Stimulated activated CD8-positive, alpha-beta memory T cell treated with anti-CD3 and anti-CD28 coated beads, Interleukin-15, amount 100 ng/mL, for 24 hours (primary cell): ENCODE results near the gene SLC16A6.
"Not testable (repeated sequence)": the region's sequence is repeated elsewhere in the genome, so short reads cannot be mapped to it uniquely, and the experiment has no call there.

Experiments
- DNase-seq: peaks from one replicate; pipeline ENCODE4 v3.0.0-alpha.2; 2020; ENCODE audit warnings: low read depth

SLC16A6 gene

DNA sequence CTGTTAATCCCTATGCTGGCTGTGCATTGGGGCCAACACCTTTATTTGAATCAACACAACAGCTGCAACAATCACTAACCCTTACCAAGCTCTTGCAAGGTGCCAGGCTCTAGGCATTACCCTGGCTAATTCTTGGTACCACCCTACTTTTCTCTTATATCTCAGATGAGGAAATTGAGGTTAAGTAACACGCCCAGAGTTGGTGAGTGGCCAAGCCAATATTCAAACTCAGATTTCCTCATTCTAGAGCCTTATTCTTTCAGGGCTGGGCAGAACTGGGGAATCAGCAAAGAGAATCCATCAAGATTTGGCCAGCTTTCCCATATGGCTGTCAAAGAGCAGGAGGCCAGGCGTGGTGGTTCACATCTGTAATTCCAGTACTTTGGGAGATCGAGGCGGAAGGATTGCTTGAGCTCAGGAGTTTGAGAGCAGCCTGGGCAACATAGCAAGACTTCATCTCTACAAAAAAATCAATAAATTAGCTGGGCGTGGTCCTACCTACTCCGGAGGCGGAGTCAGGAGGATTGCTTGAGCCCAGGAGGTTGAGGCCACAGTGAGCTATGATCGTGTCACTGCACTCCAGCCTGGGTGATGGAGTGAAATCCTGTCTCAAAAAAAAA, 24.1 kb upstream of the SLC16A6 start:
- no peak for DNase-seq

GRCh38 chr17:68310152-68310551, 19.2 kb upstream of the SLC16A6 start:
- DNase-seq: no peak

- DNase-seq: not testable (repeated sequence)
Observed at GRCh38 chr17:68309066-68309670, 18.2 kb upstream of the SLC16A6 start.

GRCh38 chr17:68308486-68308885, 17.6 kb upstream of the SLC16A6 start:
- DNase-seq: not testable (repeated sequence)

- no peak for DNase-seq
Observed at GRCh38 chr17:68307443-68307842, 16.5 kb upstream of the SLC16A6 start.

GRCh38 chr17:68306819-68307218, 15.9 kb upstream of the SLC16A6 start:
- DNase-seq: no peak

- DNase-seq: no peak
Observed at GRCh38 chr17:68305142-68305541, 14.2 kb upstream of the SLC16A6 start.

- no peak for DNase-seq
Observed at GRCh38 chr17:68304706-68305105, 13.8 kb upstream of the SLC16A6 start.

- DNase-seq: no peak
Observed at GRCh38 chr17:68302666-68303065, 11.7 kb upstream of the SLC16A6 start.

- DNase-seq: no peak
Observed at GRCh38 chr17:68302066-68302564, 11.2 kb upstream of the SLC16A6 start.

- no peak for DNase-seq
Observed at GRCh38 chr17:68301438-68301959, 10.6 kb upstream of the SLC16A6 start.

- no peak for DNase-seq
Observed at GRCh38 chr17:68299817-68300216, 8.9 kb upstream of the SLC16A6 start.

- DNase-seq: no peak
Observed at GRCh38 chr17:68298601-68299000, 7.7 kb upstream of the SLC16A6 start.

DNA sequence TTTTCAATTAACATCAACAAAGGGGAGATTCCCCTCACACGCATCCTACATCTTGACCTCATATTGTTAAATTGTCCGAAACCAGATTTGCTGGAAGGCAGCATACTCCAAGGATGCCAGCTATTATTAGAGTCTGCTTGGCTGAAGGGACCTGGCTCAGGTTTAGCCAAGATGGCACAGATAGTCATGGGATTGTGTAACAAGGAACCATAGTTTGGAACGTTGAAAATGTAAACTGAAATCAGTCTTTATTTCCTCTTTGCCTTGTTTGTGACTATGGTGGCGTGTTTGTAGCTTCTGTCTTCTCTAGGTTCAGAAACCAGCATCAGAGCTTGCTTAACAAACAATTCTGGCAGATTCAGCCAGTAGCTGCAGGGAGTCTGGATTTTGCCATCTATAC, 6.3 kb upstream of the SLC16A6 start:
- DNase-seq: no peak

DNA sequence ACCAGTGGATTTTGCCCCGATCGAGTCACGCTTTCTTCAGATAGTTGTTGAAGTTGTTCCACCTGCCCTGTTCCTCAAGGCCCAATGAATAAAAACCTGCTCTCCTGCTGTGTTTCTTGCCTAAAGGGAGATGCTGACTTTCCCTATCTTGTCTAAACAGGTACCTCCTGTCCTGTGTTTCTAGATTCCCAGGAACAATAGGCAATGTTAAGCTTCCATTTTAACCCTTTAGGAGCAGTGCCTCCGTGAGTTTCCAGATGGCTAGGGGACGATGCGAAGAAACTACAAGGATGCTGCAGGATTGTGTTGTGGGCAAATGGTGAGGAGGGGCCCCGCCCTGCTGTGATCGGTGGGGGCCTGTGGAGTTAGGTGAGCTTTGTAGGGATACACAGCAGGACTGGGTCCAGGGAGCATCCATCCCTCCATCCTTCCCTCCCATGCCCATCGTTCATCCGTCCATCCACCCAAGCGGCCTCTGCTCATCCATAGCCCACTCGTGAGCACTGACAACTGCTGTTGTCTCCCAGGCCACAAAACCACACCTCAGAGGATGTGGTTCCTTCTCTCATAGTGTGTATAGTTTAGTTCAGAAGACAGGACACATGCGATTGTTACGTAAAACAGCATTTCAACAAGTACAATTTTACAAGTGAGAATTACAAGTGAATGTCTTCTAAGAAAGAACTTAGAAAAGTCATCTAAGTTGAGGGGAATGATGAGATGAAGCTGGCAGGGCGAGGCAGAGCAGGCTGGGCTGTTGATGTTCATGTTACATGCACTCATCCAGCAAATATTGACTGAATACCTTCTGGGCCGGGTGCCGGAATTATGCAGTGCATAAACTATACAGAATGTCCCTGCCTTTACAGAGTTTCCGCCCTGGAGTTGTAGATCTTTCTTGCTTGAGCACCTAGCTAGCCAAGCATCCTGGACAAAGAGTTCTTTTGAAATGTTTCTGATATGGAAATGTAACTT, 5.6 kb upstream of the SLC16A6 start:
- DNase-seq: no peak

DNA sequence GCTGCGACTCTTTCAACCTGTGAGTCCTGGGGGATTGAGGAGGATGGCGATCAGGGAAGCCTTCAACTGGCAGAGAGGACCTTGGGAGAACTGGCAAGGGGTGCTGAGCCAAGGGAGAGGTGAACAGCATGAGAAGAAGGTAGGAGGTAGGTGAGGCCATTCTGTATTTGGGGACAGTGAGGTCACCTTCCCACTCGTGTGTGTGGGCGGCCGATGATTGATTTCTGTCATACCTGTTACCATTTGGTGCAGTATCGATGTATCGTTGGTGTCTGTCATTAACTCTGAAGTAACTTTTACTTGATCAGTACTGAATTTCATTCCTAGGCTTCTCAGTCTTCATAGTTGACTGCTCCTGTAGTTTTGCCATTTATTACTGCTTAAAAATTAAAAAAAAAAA, 4.2 kb upstream of the SLC16A6 start:
- no peak for DNase-seq

GRCh38 chr17:68294617-68295016, 3.7 kb upstream of the SLC16A6 start:
- no peak for DNase-seq

DNA sequence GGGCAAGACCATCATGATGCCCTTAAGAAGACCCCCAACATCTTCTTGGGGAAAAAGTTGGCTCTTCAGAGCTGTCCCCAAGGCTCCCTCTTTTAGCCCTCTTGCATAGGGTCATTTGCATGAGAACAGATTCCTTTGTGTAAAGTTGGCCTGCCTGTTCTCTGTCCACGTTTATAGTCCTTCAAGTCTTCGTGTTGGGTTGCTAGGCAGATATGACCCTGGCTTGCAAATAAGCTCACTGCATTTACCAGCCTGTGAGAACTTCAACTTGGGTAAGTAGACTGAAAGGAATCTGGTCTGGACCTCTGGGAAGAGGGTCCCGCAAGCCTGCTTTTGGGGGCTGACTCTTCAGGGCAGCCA, 3.2 kb upstream of the SLC16A6 start:
- no peak for DNase-seq

DNA sequence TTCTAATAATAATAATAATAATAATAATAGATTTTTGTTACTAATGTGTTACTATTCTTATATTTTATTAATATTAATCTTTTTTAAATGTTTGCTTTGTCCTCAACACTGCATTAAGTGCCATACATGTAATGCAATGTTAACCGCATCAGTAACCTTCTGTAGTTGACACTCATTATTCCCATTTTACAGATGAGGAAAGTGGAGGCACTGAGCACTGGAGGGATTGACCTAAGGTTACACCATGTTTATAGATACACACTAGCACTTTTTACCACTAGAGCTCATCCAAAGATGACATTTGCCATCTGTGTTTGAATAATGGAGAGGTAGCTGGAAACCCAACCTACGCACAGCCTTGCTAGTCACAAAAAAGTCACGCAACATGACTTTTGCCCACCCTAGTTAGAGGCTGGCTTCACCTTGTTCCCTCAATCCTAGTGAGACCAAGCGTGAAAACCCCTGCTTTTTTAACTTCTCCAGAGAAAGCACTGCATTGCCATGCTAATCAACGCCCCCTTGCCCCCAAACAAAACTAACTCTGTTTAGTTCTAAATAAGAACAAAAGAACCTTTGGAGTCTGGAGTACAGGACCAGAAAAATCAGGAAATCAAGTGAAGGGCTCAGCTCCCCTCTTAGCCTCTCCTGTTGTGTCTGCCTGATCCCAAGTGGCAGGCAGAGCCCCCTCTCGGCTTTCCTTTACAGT, 2.7 kb upstream of the SLC16A6 start:
- no peak for DNase-seq

GRCh38 chr17:68292689-68293040, 1.7 kb upstream of the SLC16A6 start:
- no peak for DNase-seq

- peak; percentile 72 for DNase-seq
Observed at GRCh38 chr17:68291836-68292688, 1.1 kb upstream of the SLC16A6 start.
